Upper lobe of left lung (tissue), 4 donors: Measurements from ENCODE around the gene PLCB4.

Experiments
- POLR2A ChIP-seq, 4 donors: fragments of 450-650 bp; IDR thresholded peaks; one replicate each; pipeline ENCODE4 v1.5.1; 2016 to 2017; ENCODE audit warnings: antibody characterized with exemption in 4 of 4, mild to moderate bottlenecking in 2 of 4
- TF ChIP-seq, protein P1 (sequence below), 6 experiments: fragments of 450-650 bp in 4 of 6; fragments of 200-600 bp in 2 of 6; sonication (generic) in 2 of 6; IDR thresholded peaks; one replicate each; pipeline ENCODE4 v1.5.1; 2016 to 2019; ENCODE audit warnings: antibody characterized with exemption in 6 of 6

DNA sequence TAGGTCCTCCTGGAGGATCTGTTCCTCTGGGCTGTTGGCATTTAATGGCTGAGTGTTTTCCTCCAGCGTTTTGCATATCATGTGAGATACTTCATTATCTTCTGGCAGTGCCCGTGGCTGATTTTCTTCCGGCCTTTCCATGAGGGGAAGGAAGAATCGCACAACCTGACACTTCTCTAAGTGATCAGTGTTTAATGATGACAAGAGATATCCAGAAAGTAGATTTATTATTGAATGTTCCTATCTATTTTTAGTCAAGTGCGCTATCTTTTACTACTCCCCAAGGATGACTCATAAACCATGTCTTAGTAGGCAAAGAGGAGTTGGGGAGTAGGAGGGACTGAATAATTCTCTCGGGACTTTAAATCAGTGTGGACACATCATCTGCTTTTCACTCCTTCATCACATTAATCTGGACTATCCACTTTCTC is 149.7 kb downstream of the PLCB4 start:
- TF ChIP-seq, protein P1, sequence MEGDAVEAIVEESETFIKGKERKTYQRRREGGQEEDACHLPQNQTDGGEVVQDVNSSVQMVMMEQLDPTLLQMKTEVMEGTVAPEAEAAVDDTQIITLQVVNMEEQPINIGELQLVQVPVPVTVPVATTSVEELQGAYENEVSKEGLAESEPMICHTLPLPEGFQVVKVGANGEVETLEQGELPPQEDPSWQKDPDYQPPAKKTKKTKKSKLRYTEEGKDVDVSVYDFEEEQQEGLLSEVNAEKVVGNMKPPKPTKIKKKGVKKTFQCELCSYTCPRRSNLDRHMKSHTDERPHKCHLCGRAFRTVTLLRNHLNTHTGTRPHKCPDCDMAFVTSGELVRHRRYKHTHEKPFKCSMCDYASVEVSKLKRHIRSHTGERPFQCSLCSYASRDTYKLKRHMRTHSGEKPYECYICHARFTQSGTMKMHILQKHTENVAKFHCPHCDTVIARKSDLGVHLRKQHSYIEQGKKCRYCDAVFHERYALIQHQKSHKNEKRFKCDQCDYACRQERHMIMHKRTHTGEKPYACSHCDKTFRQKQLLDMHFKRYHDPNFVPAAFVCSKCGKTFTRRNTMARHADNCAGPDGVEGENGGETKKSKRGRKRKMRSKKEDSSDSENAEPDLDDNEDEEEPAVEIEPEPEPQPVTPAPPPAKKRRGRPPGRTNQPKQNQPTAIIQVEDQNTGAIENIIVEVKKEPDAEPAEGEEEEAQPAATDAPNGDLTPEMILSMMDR (IDR thresholded peaks at IDR 0.05) = no peak
- no peak for TF ChIP-seq POLR2A (IDR thresholded peaks at IDR 0.05)
